A549 (cell line): ENCODE data around the gene SDF2L1.

Source experiments
- CBX8 ChIP-seq: fragments of 200-600 bp; sonication (generic); IDR thresholded peaks from 2 replicates; pipeline ENCODE4 v1.6.1; 2016
- FOSL2 ChIP-seq, 2 experiments: fragments of 450-650 bp in 1 of 2; fragments of >200 bp in 1 of 2; sonication (Bioruptor Twin) in 1 of 2; formaldehyde crosslinking; IDR thresholded peaks; 2 replicates each; pipeline versions ENCODE4 v1.5.0 to v1.6.1; 2016 to 2020; ENCODE audit warnings: mild to moderate bottlenecking in 1 of 2, moderate library complexity in 1 of 2
- KDM1A ChIP-seq: fragments of 200-600 bp; sonication (generic); IDR thresholded peaks from 2 replicates; pipeline ENCODE4 v1.6.1; 2016; ENCODE audit warnings: low read depth, mild to moderate bottlenecking
- MAFK ChIP-seq: fragments of 450-650 bp; IDR thresholded peaks from 2 replicates; pipeline ENCODE4 v1.6.1; 2014; ENCODE audit not compliant: partially characterized antibody
- POLR2A ChIP-seq: IDR thresholded peaks from 2 replicates; pipeline ENCODE4 v1.6.1; 2012; ENCODE audit warnings: mild to moderate bottlenecking, low read length
- POLR2AphosphoS2 ChIP-seq: conservative IDR thresholded peaks from 2 replicates; pipeline ENCODE4 v1.6.1; 2012; ENCODE audit warnings: low read length, improper control_type of control experiment, inconsistent platforms
- RAD21 ChIP-seq, 2 experiments: fragments of >200 bp in 1 of 2; sonication (Bioruptor Twin) in 1 of 2; formaldehyde crosslinking in 1 of 2; IDR thresholded peaks in 1 of 2; conservative IDR thresholded peaks in 1 of 2; 2 replicates in 1 of 2; 3 replicates in 1 of 2; pipeline ENCODE4 v1.6.1; 2012 to 2018; ENCODE audit warnings: inconsistent platforms in 1 of 2
- RCOR1 ChIP-seq: fragments of 150-350 bp; IDR thresholded peaks from 2 replicates; pipeline ENCODE4 v1.6.1; 2014; ENCODE audit warnings: antibody characterized with exemption, low read length, low read depth
- SMC3 ChIP-seq: fragments of >200 bp; sonication (Bioruptor Twin); formaldehyde crosslinking; IDR thresholded peaks from 3 replicates; pipeline ENCODE4 v1.6.1; 2018; ENCODE audit warnings: inconsistent platforms
- USF2 ChIP-seq: fragments of 450-650 bp; IDR thresholded peaks from 2 replicates; pipeline ENCODE4 v1.6.1; 2014; ENCODE audit warnings: antibody characterized with exemption
- TF ChIP-seq, protein P1 (sequence below): fragments of >200 bp; sonication (Bioruptor Twin); formaldehyde crosslinking; IDR thresholded peaks from 3 replicates; pipeline ENCODE4 v1.5.1; 2016
- TF ChIP-seq, protein P2 (sequence below): fragments of 200-600 bp; sonication (generic); IDR thresholded peaks from 2 replicates; pipeline ENCODE4 v1.6.1; 2016; ENCODE audit warnings: antibody characterized with exemption, mild to moderate bottlenecking, moderate library complexity

DNA sequence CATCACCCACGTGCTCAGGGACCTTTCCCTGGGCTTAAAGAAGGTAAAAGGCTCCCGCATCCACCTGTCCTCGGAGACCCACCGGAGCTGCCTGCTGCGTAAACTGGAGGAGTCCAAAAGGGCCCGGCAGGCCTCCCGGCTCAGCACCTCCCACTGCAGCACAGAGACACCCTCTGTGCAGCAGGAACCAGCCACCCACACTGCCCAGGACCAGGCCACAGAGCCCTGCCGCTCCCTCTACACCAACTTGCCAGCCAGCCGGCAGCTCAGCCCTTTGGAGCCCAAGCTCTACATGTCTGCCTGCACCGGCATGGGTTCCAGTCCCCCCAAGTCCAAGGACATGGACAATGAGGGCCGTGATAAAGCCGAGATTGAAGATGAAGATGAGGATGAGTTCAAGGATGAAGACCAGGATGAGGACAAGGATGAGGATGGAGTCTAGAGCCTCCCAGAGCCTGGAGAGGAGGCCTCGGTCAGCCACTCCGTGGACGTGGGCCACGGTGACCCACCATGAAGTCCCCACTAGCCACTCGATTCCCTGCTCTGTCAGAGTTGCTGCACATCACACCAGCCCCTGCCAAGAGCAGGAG lies 5.4 kb upstream of the SDF2L1 start:
- TF ChIP-seq, protein P1, sequence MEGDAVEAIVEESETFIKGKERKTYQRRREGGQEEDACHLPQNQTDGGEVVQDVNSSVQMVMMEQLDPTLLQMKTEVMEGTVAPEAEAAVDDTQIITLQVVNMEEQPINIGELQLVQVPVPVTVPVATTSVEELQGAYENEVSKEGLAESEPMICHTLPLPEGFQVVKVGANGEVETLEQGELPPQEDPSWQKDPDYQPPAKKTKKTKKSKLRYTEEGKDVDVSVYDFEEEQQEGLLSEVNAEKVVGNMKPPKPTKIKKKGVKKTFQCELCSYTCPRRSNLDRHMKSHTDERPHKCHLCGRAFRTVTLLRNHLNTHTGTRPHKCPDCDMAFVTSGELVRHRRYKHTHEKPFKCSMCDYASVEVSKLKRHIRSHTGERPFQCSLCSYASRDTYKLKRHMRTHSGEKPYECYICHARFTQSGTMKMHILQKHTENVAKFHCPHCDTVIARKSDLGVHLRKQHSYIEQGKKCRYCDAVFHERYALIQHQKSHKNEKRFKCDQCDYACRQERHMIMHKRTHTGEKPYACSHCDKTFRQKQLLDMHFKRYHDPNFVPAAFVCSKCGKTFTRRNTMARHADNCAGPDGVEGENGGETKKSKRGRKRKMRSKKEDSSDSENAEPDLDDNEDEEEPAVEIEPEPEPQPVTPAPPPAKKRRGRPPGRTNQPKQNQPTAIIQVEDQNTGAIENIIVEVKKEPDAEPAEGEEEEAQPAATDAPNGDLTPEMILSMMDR, result no peak
- no peak for TF ChIP-seq RCOR1
- TF ChIP-seq USF2, result no peak
- no peak for TF ChIP-seq FOSL2 (IDR thresholded peaks at IDR 0.05)
- TF ChIP-seq FOSL2 (CRISPR knock-in tag; IDR thresholded peaks at IDR 0.05), result no peak
- TF ChIP-seq CBX8, result no peak
- no peak for TF ChIP-seq RAD21 (conservative IDR thresholded peaks at IDR 0.05 in 1 of 2, IDR thresholded peaks at IDR 0.05 in 1 of 2)
- no peak for TF ChIP-seq MAFK
- TF ChIP-seq POLR2A, result no peak
- TF ChIP-seq, protein P2, sequence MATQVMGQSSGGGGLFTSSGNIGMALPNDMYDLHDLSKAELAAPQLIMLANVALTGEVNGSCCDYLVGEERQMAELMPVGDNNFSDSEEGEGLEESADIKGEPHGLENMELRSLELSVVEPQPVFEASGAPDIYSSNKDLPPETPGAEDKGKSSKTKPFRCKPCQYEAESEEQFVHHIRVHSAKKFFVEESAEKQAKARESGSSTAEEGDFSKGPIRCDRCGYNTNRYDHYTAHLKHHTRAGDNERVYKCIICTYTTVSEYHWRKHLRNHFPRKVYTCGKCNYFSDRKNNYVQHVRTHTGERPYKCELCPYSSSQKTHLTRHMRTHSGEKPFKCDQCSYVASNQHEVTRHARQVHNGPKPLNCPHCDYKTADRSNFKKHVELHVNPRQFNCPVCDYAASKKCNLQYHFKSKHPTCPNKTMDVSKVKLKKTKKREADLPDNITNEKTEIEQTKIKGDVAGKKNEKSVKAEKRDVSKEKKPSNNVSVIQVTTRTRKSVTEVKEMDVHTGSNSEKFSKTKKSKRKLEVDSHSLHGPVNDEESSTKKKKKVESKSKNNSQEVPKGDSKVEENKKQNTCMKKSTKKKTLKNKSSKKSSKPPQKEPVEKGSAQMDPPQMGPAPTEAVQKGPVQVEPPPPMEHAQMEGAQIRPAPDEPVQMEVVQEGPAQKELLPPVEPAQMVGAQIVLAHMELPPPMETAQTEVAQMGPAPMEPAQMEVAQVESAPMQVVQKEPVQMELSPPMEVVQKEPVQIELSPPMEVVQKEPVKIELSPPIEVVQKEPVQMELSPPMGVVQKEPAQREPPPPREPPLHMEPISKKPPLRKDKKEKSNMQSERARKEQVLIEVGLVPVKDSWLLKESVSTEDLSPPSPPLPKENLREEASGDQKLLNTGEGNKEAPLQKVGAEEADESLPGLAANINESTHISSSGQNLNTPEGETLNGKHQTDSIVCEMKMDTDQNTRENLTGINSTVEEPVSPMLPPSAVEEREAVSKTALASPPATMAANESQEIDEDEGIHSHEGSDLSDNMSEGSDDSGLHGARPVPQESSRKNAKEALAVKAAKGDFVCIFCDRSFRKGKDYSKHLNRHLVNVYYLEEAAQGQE, result no peak
- no peak for TF ChIP-seq KDM1A
- TF ChIP-seq POLR2AphosphoS2, result no peak
- TF ChIP-seq SMC3, result no peak
